HG03432 (cell line): Measurements from ENCODE around the gene LAMB1.

Experiments used
- ATAC-seq: cut with Tn5 transposase; IDR thresholded peaks from one replicate; pipeline ENCODE4 v1.9.1; 2021; ENCODE audit warnings: mild to moderate bottlenecking, moderate library complexity; ENCODE audit not compliant: unreplicated experiment

Gene LAMB1

GRCh38 chr7:107949443-107949935 lies 53.5 kb downstream of the LAMB1 start:
- ATAC-seq = no peak

- ATAC-seq = no peak
Measured at GRCh38 chr7:107948645-107949442, 54.1 kb downstream of the LAMB1 start.

- ATAC-seq = no peak
Measured at GRCh38 chr7:107946881-107947280, 56.1 kb downstream of the LAMB1 start.

GRCh38 chr7:107946451-107946850 lies 56.5 kb downstream of the LAMB1 start:
- no peak for ATAC-seq

- ATAC-seq = no peak
Measured at GRCh38 chr7:107945332-107945731, 57.6 kb downstream of the LAMB1 start.

- no peak for ATAC-seq
Measured at GRCh38 chr7:107944411-107945169, 58.4 kb downstream of the LAMB1 start.

- no peak for ATAC-seq
Measured at GRCh38 chr7:107943018-107943417, 59.9 kb downstream of the LAMB1 start.

- ATAC-seq = no peak
Measured at GRCh38 chr7:107940951-107941350, 62.0 kb downstream of the LAMB1 start.

- ATAC-seq = no peak
Measured at GRCh38 chr7:107939573-107940489, 63.1 kb downstream of the LAMB1 start.

GRCh38 chr7:107938456-107939250 lies 64.3 kb downstream of the LAMB1 start:
- no peak for ATAC-seq

GRCh38 chr7:107937531-107937930 lies 65.4 kb downstream of the LAMB1 start:
- no peak for ATAC-seq

GRCh38 chr7:107936312-107936711 lies 66.6 kb downstream of the LAMB1 start:
- ATAC-seq = no peak

- no peak for ATAC-seq
Measured at GRCh38 chr7:107934991-107935770, 67.8 kb downstream of the LAMB1 start.

- no peak for ATAC-seq
Measured at GRCh38 chr7:107933386-107934013, 69.5 kb downstream of the LAMB1 start.

GRCh38 chr7:107932805-107933204 lies 70.2 kb downstream of the LAMB1 start:
- no peak for ATAC-seq

- ATAC-seq = no peak
Measured at GRCh38 chr7:107931740-107932515, 71.0 kb downstream of the LAMB1 start.

- ATAC-seq = no peak
Measured at GRCh38 chr7:107926481-107926880, 76.5 kb downstream of the LAMB1 start.

- ATAC-seq = peak; percentile 93
Measured at GRCh38 chr7:107924841-107925504, 78.0 kb downstream of the LAMB1 start.
